ENCODE results near the gene MAP3K10. TPM values are rescaled to one million over a fixed set of nuclear protein-coding genes. Genes with fewer than 3 reads are reported as not detected.

The MAP3K10 gene
- total RNA-seq, 2 donors from 2014 or later = 15.8 to 25.7 TPM

- ATAC-seq = no peak
- TF ChIP-seq CTCF (IDR thresholded peaks at IDR 0.05) (no peak), POLR2A (IDR thresholded peaks at IDR 0.05) (no peak)
- H3K4me3 ChIP-seq = no peak overlapping the region
- intact Hi-C loops (cut with DNase I) = no loop called here
- WGBS, 2 donors = 92 to 94% methylated on average over 7 to 21 of the region's 25 CpGs
- DNase-seq = no peak
- H3K27ac ChIP-seq = no peak overlapping the region
- H3K4me1 ChIP-seq = no peaks in the 10 kb centered on the region
- H3K36me3 ChIP-seq (replicated peaks in 1 of 2; ENCODE audit: insufficient read depth in 1 of 2, low read depth in 2 of 2) = peaks cover 13 to 17% of the 10 kb centered on the region in 2 donors
- H3K9me3 ChIP-seq = no peaks in the 10 kb centered on the region
- H3K27me3 ChIP-seq = no peaks in the 10 kb centered on the region
These were observed 42.0 kb downstream of the MAP3K10 start for GRCh38 chr19:40232949-40233810.

- 92 to 94% methylated on average over 17 to 20 of the region's 20 CpGs for WGBS, 2 donors
- no peak for ATAC-seq
- TF ChIP-seq CTCF (IDR thresholded peaks at IDR 0.05) = no peak
- no peak for TF ChIP-seq POLR2A (IDR thresholded peaks at IDR 0.05)
- no peaks in the 10 kb centered on the region for H3K4me1 ChIP-seq
- no peak for DNase-seq
- no peak overlapping the region for H3K4me3 ChIP-seq
- H3K27ac ChIP-seq = no peak overlapping the region
- intact Hi-C loops (cut with DNase I) = no loop called here
- H3K9me3 ChIP-seq = no peaks in the 10 kb centered on the region
- peaks cover 13 to 17% of the 10 kb centered on the region in 2 donors for H3K36me3 ChIP-seq (replicated peaks in 1 of 2; ENCODE audit: insufficient read depth in 1 of 2, low read depth in 2 of 2)
- H3K27me3 ChIP-seq = no peaks in the 10 kb centered on the region
These were observed 42.7 kb downstream of the MAP3K10 start for GRCh38 chr19:40233811-40234389.

GRCh38 chr19:40234429-40235237 is 43.4 kb downstream of the MAP3K10 start:
- peaks cover 16 to 17% of the 10 kb centered on the region in 2 donors for H3K36me3 ChIP-seq (replicated peaks in 1 of 2; ENCODE audit: insufficient read depth in 1 of 2, low read depth in 2 of 2)
- no peak overlapping the region for H3K27ac ChIP-seq
- no peaks in the 10 kb centered on the region for H3K27me3 ChIP-seq
- WGBS, 2 donors = 82 to 93% methylated on average over 15 to 17 of the region's 22 CpGs
- ATAC-seq (no peak), DNase-seq (no peak)
- H3K4me1 ChIP-seq = no peaks in the 10 kb centered on the region
- no peak overlapping the region for H3K4me3 ChIP-seq
- TF ChIP-seq CTCF (IDR thresholded peaks at IDR 0.05) (no peak), POLR2A (IDR thresholded peaks at IDR 0.05) (no peak)
- H3K9me3 ChIP-seq = no peaks in the 10 kb centered on the region
- intact Hi-C loops (cut with DNase I) = no loop called here

GRCh38 chr19:40235238-40236025 is 44.2 kb downstream of the MAP3K10 start:
- intact Hi-C loops (cut with DNase I) = no loop called here
- Histone ChIP-seq H3K9me3 (no peaks in the 10 kb centered on the region), H3K4me1 (no peaks in the 10 kb centered on the region), H3K27ac (no peak overlapping the region), H3K36me3 (replicated peaks in 1 of 2; ENCODE audit: insufficient read depth in 1 of 2, low read depth in 2 of 2) (peaks cover 17 to 22% of the 10 kb centered on the region in 2 donors), H3K4me3 (no peak overlapping the region), H3K27me3 (no peaks in the 10 kb centered on the region)
- TF ChIP-seq POLR2A (IDR thresholded peaks at IDR 0.05) (no peak), CTCF (IDR thresholded peaks at IDR 0.05) (no peak)
- ATAC-seq (no peak), DNase-seq (no peak)
- WGBS, 2 donors = 87 to 90% methylated on average over 11 to 30 of the region's 30 CpGs

Data from body of pancreas (tissue), 4 donors.